NCI-H774 (cell line): Measurements from ENCODE around the gene ABCC11.

Source experiments
- DNase-seq: peaks from one replicate; lab custom pipeline; 2025; lab: John Stamatoyannopoulos, UW

Gene ABCC11

DNA sequence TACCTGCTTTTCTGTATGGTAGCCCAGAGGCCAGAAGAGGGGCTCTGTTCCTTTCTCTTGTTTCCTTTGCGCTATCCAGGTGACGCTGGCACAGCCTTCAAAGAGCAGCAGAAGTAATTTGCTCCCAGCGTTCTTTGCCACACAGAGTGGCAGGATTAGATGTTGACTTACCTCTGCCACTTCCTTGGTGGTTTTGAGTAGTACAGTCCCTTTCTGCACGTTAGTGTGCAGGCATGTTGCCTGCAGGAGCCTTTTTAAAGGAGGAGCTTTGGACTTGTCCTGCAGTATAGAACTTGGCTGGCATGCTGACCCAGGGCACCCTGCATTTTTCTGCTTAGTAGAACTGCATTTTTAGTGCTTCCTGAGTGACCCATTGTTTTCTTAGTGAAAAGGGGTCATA lies at the start of gene ABCC11:
ABCC11 (minus strand) TSS at position 229 of the 400 bp plus-strand sequence. CDS start 15,618 bp downstream, outside the sequence.
- no peak for DNase-seq

DNA sequence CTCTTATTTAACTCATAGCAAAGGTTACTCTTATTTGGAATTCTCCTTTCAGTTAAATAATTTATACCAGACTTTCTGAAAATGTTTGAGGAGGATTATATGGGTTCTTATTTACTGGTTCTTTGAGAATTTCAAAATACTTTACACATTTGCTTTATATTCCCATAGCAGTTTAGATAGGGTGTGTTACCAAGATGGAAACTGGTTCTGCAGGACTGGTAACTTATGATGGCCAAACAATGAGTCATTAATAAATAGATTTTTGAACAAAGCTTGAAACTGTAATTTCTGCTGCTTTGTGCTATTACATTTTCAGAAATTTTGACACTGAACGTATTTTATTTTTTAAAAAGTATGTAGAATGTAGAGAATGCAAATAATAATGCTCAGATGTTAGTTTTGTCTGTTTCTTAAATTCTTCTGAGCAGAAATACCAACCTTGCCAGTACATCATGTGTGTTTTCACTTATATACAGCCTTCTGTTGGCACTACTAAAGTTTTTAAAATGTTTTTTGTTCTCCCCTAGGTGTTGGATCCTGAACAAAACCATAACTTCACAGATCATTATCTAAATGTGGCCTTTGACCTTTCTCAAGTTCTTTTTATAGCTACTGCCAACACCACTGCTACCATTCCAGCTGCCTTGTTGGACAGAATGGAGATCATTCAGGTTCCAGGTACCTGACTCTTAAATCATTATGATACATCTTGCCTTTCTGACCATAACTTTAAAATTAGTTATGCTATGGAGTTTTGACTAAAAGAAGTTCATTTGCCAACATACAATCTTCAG lies 48.3 kb upstream of the ABCC11 start:
- no peak for DNase-seq

DNA sequence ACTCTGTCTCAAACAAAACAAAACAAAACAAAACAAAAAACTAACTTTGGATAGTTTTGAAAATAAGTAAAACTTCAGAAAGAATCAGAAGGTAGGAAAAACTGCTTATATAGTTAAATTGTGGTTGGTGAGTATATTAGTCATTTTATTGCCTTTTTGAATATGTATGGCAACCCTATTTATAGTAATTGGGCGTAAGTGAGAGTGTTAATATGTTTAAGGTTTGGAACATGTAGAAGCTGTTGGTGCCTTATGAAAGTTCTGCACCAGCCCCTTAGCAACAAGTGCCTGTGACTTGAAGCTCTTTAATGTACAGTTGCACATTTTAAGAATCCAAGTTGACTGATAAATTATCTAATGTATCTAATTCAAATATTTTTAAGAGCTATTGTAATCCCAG lies 47.4 kb upstream of the ABCC11 start:
- DNase-seq, result no peak

- DNase-seq, result no peak
Observed at GRCh38 chr16:48292452-48292851, 45.1 kb upstream of the ABCC11 start.

DNA sequence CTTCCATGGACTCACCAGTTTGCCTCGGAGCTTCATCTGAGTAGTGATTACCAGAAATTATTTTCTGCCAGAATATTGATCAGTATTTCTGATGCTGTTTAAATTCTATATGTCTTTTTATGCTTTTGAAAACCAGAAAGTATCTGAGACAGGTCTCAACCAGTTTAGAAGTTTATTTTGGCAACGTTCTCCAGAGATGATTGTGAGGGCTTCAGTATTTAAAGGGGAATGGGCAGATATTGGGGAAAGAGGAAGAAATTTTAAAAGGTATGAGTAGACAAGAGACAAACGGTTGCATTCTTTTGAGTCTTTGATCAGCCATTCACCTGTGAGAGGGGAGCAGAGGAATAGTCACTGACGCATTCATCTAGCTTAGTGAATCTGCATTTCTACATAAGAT lies 44.4 kb upstream of the ABCC11 start:
- DNase-seq, result no peak

DNA sequence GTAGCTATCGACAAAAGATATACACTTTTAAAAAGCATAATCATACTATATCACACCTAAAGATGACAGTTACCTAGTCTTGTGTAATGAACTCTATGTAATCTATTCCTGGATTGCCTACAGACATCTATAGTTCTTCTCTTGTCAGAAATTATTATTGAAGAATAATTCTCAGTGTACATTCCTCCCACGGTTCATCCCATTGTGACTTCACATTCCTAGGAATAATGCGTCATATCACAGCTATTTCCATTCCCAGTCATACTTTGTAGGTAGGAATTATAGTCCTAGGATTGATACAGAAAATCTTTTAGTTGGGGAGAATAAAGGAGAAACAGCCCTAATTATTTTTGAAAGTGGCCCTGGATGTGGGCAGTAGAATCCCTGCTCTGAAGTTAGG lies 44.0 kb upstream of the ABCC11 start:
- DNase-seq, result no peak

DNA sequence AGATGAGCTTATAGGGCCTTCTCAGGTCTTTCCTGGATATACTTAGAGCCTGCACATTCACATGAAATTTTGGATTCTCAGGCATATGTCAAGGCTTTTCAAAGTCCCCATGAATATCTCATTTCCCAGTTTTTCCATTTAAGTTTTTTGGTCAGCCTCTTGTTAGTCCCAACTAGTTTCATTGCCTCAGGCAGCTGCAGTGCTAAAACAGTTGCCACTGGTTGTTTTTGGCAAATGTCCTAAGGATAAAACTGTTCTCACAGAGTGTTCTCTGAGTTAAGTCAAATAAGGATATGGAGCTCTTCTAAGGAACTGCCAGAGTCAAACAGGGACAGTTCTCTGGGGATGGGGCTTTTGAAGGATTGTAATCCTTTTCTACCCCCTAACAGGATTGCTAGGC lies 39.9 kb upstream of the ABCC11 start:
- no peak for DNase-seq

- DNase-seq, result no peak
Observed at GRCh38 chr16:48284772-48285409, 37.6 kb upstream of the ABCC11 start.

- no peak for DNase-seq
Observed at GRCh38 chr16:48282636-48283263, 35.4 kb upstream of the ABCC11 start.

GRCh38 chr16:48280546-48280945 lies 33.2 kb upstream of the ABCC11 start:
- DNase-seq, result no peak

DNA sequence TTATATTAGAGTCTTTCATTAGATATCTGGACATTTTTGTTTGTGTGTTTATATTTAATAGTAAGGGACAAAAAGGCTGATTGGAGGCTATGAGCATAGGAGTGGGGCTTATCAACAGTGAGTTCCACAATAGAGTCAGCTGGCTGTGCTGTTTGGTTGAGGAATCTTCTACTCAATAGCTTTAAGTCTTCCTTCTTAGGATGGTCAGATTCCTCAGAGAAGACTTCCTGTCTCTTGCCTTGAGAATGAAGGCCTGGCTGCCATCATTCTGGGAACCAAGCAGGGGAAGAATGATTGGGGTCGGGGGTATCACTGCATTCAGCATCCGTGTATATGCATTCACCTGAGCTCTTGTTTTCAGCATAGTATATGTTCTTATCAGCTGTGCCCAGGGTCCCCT lies 31.9 kb upstream of the ABCC11 start:
- no peak for DNase-seq

- peak; percentile 8 for DNase-seq
Observed at GRCh38 chr16:48277158-48277557, 29.8 kb upstream of the ABCC11 start.

DNA sequence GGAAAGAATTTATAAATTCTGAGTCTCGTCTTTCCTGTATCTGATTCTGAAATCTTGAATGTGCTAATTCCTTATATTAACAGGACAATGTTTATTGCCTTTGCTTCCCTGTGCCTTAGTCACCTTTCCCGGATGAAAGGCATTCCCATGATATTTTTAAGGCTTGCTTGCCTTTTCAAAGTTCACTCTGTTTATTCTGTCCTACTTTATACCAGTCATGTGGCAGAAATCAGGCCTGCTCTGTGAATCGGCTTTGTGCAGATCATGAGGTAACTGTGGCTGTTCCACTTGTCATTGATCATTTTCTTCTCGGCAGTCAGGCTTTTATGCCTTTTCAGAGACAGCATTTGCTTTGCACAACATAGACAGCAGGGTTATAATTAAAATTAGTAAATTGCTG lies 28.8 kb upstream of the ABCC11 start:
- peak; percentile 9 for DNase-seq

DNA sequence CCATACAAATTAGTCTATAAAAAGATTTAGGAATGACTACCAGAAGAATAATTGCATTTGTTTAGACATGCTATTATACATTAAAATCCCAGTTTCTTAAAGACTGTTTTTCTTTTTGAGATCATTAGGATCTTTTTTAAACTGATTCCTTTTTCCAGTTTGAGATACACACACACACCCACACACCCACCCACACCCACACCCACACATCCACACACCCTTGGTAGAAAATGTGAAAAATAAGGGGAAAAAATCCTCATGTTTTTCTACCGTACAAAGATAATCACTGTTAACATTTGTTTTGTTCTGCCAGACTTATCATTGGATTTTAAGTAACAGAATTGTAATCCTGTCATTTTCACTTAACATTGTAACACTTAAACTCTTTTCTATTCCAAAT lies 27.1 kb upstream of the ABCC11 start:
- no peak for DNase-seq

DNA sequence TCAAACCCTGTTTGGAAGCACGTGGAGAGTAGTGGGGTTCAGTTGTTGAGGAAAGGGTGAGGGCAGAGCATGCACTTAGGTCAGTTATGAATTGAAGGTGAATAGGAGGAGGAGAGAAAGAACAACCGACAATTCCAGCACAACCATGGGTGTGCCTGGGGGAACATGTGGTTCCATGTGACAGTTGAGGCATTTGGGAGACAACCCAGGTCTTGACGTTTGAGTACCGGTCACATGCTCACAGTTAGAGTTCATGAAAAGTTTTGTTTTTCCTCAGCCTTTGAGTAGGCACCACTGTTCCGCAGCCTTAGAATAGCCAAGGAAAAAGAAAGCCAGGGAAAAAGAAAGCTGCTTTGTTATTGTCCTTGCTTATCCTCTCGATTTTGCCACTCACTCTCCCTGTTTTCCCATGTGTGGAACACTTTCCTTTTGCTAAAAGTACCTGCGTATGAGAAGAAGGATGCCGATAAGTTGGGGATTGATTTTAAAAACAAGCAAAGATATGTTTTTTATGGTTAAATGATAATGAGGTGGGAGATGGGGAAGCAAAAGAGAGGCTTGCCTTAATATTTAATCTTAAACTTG lies 25.6 kb upstream of the ABCC11 start:
- no peak for DNase-seq

DNA sequence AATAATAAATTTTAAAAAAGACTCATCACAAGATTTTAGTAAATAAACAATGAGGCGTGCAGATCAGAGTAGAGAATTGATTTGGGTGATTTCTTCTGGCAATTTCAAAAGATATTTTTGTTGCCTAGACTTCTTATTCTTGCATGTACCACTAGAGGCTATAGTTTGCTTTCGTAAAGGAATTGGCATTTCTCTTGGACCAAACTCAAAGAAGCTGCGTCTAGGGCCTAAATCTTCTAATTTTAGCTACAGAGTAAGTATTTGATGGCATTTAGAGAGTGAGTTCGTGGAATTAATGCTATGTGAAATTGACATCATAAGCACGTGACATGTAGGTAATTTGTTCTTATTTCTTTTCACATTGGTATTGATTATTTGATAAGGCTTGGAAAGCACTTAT lies 24.4 kb upstream of the ABCC11 start:
- DNase-seq, result no peak

- DNase-seq, result no peak
Observed at GRCh38 chr16:48269011-48269410, 21.7 kb upstream of the ABCC11 start.

GRCh38 chr16:48262631-48263030 lies 15.3 kb upstream of the ABCC11 start:
- DNase-seq, result no peak

GRCh38 chr16:48261569-48261968 lies 14.2 kb upstream of the ABCC11 start:
- no peak for DNase-seq

DNA sequence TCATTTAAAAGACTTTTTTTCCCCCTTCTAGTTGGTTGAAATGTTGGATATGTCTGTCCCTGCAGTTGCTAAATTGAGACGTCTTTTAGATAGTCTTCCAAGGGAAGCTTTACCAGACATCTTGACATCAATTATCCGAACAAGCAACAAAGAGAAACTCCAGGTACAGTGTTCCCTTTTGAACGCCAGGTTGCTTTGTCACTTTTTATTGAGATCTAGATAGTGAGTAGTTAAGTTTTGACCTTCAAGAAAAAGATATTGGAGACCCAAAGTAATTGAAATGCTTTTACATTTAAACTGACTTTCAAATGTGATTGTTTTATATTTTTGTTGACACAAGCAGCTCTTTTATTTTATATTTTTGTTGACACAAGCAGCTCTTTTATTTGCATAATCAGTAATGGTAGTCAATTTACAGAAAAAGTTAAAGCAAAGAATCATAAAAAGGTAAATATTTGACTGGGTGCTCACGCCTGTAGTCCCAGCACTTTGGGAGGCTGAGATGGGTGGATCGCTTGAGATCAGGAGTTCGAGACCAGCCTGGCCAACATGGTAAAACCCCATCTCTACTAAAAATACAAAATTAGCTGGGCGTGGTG lies 9.3 kb upstream of the ABCC11 start:
- no peak for DNase-seq

GRCh38 chr16:48252013-48252412 lies 4.7 kb upstream of the ABCC11 start:
- no peak for DNase-seq

DNA sequence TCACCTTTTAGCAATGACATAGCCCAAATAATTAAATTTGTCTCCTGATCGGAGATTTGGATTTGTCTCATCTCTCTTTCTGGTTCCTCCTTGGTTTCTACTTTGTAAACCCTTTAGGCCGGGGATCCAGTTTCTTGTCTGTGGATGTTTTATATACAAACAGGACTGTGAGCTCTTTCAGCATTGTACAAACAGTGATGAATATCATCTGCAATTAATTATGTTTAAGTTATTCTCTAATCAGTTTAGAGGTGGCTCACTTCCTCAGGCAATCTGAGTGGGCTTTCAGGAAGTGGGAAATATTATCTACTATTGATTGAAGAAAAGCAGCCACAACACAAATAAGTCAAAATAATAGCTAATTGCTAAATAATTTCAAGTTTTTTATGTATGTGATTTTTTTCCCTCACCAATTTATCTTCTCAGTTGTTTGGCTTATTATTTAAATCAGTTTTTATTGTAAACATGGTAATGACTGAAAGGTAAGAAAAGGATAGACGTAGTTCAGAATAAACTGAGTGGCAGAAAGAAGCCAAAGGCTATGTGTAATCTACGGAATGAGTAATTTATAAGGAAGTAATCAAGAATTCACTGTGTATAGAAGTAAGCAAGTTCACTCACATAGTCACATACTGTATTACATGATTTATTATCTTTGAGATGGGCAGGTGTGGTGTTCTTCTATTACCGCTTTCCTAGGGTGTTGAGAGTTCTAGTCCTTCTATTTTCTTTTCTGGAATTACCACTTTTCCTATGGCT lies 3.4 kb upstream of the ABCC11 start:
- no peak for DNase-seq
